Measurements from ENCODE around the gene UNC13B.

GRCh38 chr9:35357116-35357515, 195.3 kb downstream of the UNC13B start:
- TF ChIP-seq CTCF (tag by site-specific recombination; IDR thresholded peaks at IDR 0.05): no peak
- no peak for TF ChIP-seq ZNF670 (tag by site-specific recombination; IDR thresholded peaks at IDR 0.05; ENCODE audit: low read depth)
- TF ChIP-seq ZNF747 (tag by site-specific recombination; IDR thresholded peaks at IDR 0.05): no peak
- no peak for TF ChIP-seq ZNF214 (tag by site-specific recombination; IDR thresholded peaks at IDR 0.05; ENCODE audit: borderline replicate concordance)
- no peak for TF ChIP-seq ZNF48 (tag by site-specific recombination; IDR thresholded peaks at IDR 0.05)
- TF ChIP-seq, protein P1, sequence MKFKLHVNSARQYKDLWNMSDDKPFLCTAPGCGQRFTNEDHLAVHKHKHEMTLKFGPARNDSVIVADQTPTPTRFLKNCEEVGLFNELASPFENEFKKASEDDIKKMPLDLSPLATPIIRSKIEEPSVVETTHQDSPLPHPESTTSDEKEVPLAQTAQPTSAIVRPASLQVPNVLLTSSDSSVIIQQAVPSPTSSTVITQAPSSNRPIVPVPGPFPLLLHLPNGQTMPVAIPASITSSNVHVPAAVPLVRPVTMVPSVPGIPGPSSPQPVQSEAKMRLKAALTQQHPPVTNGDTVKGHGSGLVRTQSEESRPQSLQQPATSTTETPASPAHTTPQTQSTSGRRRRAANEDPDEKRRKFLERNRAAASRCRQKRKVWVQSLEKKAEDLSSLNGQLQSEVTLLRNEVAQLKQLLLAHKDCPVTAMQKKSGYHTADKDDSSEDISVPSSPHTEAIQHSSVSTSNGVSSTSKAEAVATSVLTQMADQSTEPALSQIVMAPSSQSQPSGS (tag by site-specific recombination; IDR thresholded peaks at IDR 0.05; ENCODE audit: low read depth): no peak
- TF ChIP-seq ZBTB7A (tag by site-specific recombination; IDR thresholded peaks at IDR 0.05; ENCODE audit: low read depth): no peak
- no peak for TF ChIP-seq ZNF629 (tag by site-specific recombination; IDR thresholded peaks at IDR 0.05)
- no peak for TF ChIP-seq ZNF274 (IDR thresholded peaks at IDR 0.05; ENCODE audit: low read length)
- TF ChIP-seq ZNF274 (tag by site-specific recombination; IDR thresholded peaks at IDR 0.05; ENCODE audit: borderline replicate concordance): no peak
- TF ChIP-seq ZNF768 (tag by site-specific recombination; IDR thresholded peaks at IDR 0.05): no peak
- TF ChIP-seq, protein P2, sequence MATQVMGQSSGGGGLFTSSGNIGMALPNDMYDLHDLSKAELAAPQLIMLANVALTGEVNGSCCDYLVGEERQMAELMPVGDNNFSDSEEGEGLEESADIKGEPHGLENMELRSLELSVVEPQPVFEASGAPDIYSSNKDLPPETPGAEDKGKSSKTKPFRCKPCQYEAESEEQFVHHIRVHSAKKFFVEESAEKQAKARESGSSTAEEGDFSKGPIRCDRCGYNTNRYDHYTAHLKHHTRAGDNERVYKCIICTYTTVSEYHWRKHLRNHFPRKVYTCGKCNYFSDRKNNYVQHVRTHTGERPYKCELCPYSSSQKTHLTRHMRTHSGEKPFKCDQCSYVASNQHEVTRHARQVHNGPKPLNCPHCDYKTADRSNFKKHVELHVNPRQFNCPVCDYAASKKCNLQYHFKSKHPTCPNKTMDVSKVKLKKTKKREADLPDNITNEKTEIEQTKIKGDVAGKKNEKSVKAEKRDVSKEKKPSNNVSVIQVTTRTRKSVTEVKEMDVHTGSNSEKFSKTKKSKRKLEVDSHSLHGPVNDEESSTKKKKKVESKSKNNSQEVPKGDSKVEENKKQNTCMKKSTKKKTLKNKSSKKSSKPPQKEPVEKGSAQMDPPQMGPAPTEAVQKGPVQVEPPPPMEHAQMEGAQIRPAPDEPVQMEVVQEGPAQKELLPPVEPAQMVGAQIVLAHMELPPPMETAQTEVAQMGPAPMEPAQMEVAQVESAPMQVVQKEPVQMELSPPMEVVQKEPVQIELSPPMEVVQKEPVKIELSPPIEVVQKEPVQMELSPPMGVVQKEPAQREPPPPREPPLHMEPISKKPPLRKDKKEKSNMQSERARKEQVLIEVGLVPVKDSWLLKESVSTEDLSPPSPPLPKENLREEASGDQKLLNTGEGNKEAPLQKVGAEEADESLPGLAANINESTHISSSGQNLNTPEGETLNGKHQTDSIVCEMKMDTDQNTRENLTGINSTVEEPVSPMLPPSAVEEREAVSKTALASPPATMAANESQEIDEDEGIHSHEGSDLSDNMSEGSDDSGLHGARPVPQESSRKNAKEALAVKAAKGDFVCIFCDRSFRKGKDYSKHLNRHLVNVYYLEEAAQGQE (tag by site-specific recombination; IDR thresholded peaks at IDR 0.05): no peak
- no peak for TF ChIP-seq ZNF677 (tag by site-specific recombination; IDR thresholded peaks at IDR 0.05)
- no peak for TF ChIP-seq MEIS1 (CRISPR knock-in tag; IDR thresholded peaks at IDR 0.05; ENCODE audit: borderline replicate concordance)
